ENCODE data around the gene IFNA13. TPM values are rescaled to one million over a fixed set of nuclear protein-coding genes. Genes with fewer than 3 reads are reported as not detected.
A peak's percentile ranks its signal among the peaks of the same experiment; 100 is the strongest.

Gene IFNA13
- total RNA-seq, 2 donors from 2014 or later = not detected

- Histone ChIP-seq H3K36me3 (no peaks in the 10 kb centered on the region), H3K9me3 (no peaks in the 10 kb centered on the region), H3K27ac (no peak overlapping the region), H3K4me3 (peak overlapping the region; percentile 87), H3K27me3 (replicated peaks; ENCODE audit: insufficient read depth) (no peaks in the 10 kb centered on the region), H3K4me1 (ENCODE audit: control insufficient read depth in 1 of 2, low read depth in 2 of 2) (peaks cover 66 to 74% of the 10 kb centered on the region in 2 donors)
- TF ChIP-seq, protein P1, sequence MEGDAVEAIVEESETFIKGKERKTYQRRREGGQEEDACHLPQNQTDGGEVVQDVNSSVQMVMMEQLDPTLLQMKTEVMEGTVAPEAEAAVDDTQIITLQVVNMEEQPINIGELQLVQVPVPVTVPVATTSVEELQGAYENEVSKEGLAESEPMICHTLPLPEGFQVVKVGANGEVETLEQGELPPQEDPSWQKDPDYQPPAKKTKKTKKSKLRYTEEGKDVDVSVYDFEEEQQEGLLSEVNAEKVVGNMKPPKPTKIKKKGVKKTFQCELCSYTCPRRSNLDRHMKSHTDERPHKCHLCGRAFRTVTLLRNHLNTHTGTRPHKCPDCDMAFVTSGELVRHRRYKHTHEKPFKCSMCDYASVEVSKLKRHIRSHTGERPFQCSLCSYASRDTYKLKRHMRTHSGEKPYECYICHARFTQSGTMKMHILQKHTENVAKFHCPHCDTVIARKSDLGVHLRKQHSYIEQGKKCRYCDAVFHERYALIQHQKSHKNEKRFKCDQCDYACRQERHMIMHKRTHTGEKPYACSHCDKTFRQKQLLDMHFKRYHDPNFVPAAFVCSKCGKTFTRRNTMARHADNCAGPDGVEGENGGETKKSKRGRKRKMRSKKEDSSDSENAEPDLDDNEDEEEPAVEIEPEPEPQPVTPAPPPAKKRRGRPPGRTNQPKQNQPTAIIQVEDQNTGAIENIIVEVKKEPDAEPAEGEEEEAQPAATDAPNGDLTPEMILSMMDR (IDR thresholded peaks at IDR 0.05) = no peak
- DNase-seq (ENCODE audit: low spot score) (no peak), ATAC-seq (ENCODE audit: insufficient number of reproducible peaks, low FRiP score, low read depth) (no peak)
Observed at GRCh38 chr9:21331676-21332402, 36.0 kb downstream of the IFNA13 start.

- no peak overlapping the region for H3K27ac ChIP-seq
- ATAC-seq (ENCODE audit: insufficient number of reproducible peaks, low FRiP score, low read depth) (no peak), DNase-seq (ENCODE audit: low spot score) (no peak)
- no peaks in the 10 kb centered on the region for H3K9me3 ChIP-seq
- H3K4me3 ChIP-seq = no peak overlapping the region
- H3K27me3 ChIP-seq (replicated peaks; ENCODE audit: insufficient read depth) = no peaks in the 10 kb centered on the region
- peaks cover 18% of the 10 kb centered on the region for H3K36me3 ChIP-seq
- TF ChIP-seq, protein P1 (IDR thresholded peaks at IDR 0.05) = peak; percentile 51
- H3K4me1 ChIP-seq (ENCODE audit: control insufficient read depth in 1 of 2, low read depth in 2 of 2) = peaks cover 36 to 46% of the 10 kb centered on the region in 2 donors
Observed at GRCh38 chr9:21326526-21327139, 41.2 kb downstream of the IFNA13 start.

- ATAC-seq (ENCODE audit: insufficient number of reproducible peaks, low FRiP score, low read depth) = no peak
Observed at GRCh38 chr9:21324047-21324446, 43.8 kb downstream of the IFNA13 start.

DNA sequence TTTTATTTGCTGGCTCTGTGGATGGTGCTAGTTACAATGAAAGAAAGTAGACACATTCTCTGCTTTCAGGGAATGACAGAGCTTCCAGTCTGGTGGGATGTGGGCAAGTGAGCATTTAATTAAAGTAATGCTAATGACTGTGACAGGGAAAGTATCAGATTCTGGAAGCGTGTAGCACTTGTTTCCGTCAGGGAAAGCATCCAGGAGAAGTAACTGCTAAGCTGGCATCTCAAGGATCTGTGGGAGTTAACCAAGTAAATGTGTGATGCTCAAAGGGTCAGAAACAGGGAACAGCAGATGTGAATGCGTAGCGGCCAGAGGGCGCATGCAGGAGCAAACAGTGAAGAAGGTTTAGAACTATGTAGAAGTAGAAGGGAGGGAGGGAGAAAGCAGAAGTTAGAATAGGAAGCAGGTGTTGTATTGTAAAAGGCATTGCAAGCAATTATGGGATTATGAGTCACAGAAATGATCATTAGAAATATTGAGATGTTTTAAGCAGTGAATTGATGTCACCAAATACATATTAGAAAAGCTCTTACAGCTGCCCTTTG lies 44.9 kb downstream of the IFNA13 start:
- no peak for ATAC-seq (ENCODE audit: insufficient number of reproducible peaks, low FRiP score, low read depth)
- Histone ChIP-seq H3K4me1 (ENCODE audit: control insufficient read depth in 1 of 2, low read depth in 2 of 2) (peaks cover 2 to 13% of the 10 kb centered on the region in 2 donors), H3K27ac (no peak overlapping the region), H3K9me3 (no peaks in the 10 kb centered on the region), H3K4me3 (no peak overlapping the region), H3K27me3 (replicated peaks; ENCODE audit: insufficient read depth) (no peaks in the 10 kb centered on the region), H3K36me3 (peaks cover 18% of the 10 kb centered on the region)
- DNase-seq (ENCODE audit: low spot score) = no peak
- TF ChIP-seq, protein P1 (IDR thresholded peaks at IDR 0.05) = no peak

More at GRCh38 chr9:21324047-21324446, 43.8 kb downstream of the IFNA13 start:
- Histone ChIP-seq H3K4me3 (no peak overlapping the region), H3K9me3 (no peaks in the 10 kb centered on the region), H3K27ac (no peak overlapping the region), H3K27me3 (replicated peaks; ENCODE audit: insufficient read depth) (no peaks in the 10 kb centered on the region), H3K4me1 (ENCODE audit: control insufficient read depth in 1 of 2, low read depth in 2 of 2) (peaks cover 12 to 22% of the 10 kb centered on the region in 2 donors), H3K36me3 (peaks cover 18% of the 10 kb centered on the region)
- no peak for DNase-seq (ENCODE audit: low spot score)
- TF ChIP-seq, protein P1 (IDR thresholded peaks at IDR 0.05) = no peak

DNA sequence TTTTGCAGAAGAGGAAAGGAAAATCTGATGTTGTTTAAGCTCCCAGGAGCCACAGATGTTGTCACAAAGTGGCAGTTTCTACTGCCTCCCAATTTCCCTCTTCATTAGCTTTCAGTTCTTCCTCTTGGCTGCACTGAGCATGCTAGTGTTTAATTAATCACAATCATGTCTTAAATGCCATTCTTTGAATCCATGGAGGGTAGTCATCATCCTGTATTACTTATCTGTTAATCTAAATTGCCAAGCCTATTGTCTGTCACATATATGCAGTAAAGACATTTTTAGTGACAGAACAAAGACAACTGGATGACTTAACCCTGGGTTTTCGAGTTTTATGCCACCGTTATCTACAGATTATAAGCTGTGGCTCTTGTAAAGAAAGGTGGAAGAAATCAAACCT lies 47.4 kb downstream of the IFNA13 start:
- TF ChIP-seq, protein P1 (IDR thresholded peaks at IDR 0.05) = no peak
- Histone ChIP-seq H3K4me3 (no peak overlapping the region), H3K9me3 (no peaks in the 10 kb centered on the region), H3K36me3 (peaks cover 18% of the 10 kb centered on the region), H3K4me1 (ENCODE audit: control insufficient read depth in 1 of 2, low read depth in 2 of 2) (peaks cover 0 to 8% of the 10 kb centered on the region in 2 donors), H3K27me3 (replicated peaks; ENCODE audit: insufficient read depth) (no peaks in the 10 kb centered on the region), H3K27ac (no peak overlapping the region)
- DNase-seq (ENCODE audit: low spot score) (no peak), ATAC-seq (ENCODE audit: insufficient number of reproducible peaks, low FRiP score, low read depth) (no peak)

Data from thoracic aorta (tissue), 2 donors.